Rectal smooth muscle tissue (tissue), 1 donor: ENCODE data around the gene E2F6.

Source experiments
- H3K27ac ChIP-seq: one replicate; pipeline ENCODE4 v1.7.0; 2013; ENCODE audit warnings: low read depth, low read length, inconsistent platforms
- H3K27me3 ChIP-seq: one replicate; pipeline ENCODE4 v1.7.0; 2013; ENCODE audit warnings: low read length; ENCODE audit not compliant: control insufficient read depth, insufficient read depth
- H3K36me3 ChIP-seq: one replicate; pipeline ENCODE4 v1.7.0; 2013; ENCODE audit warnings: low read length; ENCODE audit not compliant: control insufficient read depth, insufficient read depth
- H3K4me1 ChIP-seq: one replicate; pipeline ENCODE4 v1.7.0; 2013; ENCODE audit warnings: low read length; ENCODE audit not compliant: control insufficient read depth, insufficient read depth
- H3K4me3 ChIP-seq: one replicate; pipeline ENCODE4 v1.7.0; 2013; ENCODE audit warnings: low read length
- H3K9ac ChIP-seq: one replicate; pipeline ENCODE4 v1.7.0; 2013; ENCODE audit warnings: low read length

The E2F6 gene

GRCh38 chr2:11435036-11435435 lies 30.9 kb downstream of the E2F6 start:
- no peaks in the 10 kb centered on the region for H3K4me1 ChIP-seq
- no peaks in the 10 kb centered on the region for H3K36me3 ChIP-seq
- no peak overlapping the region for H3K27ac ChIP-seq
- no peaks in the 10 kb centered on the region for H3K27me3 ChIP-seq
- no peak overlapping the region for H3K4me3 ChIP-seq
- no peak overlapping the region for H3K9ac ChIP-seq

GRCh38 chr2:11434443-11434842 lies 31.5 kb downstream of the E2F6 start:
- Histone ChIP-seq H3K9ac (no peak overlapping the region), H3K27me3 (no peaks in the 10 kb centered on the region), H3K4me3 (no peak overlapping the region), H3K36me3 (no peaks in the 10 kb centered on the region), H3K4me1 (no peaks in the 10 kb centered on the region), H3K27ac (no peak overlapping the region)

- Histone ChIP-seq H3K4me3 (no peak overlapping the region), H3K36me3 (no peaks in the 10 kb centered on the region), H3K27ac (no peak overlapping the region), H3K9ac (no peak overlapping the region), H3K27me3 (no peaks in the 10 kb centered on the region), H3K4me1 (no peaks in the 10 kb centered on the region)
These were observed 32.1 kb downstream of the E2F6 start for GRCh38 chr2:11433822-11434221.

- Histone ChIP-seq H3K4me1 (no peaks in the 10 kb centered on the region), H3K4me3 (no peak overlapping the region), H3K9ac (no peak overlapping the region), H3K36me3 (no peaks in the 10 kb centered on the region), H3K27ac (no peak overlapping the region), H3K27me3 (no peaks in the 10 kb centered on the region)
These were observed 35.2 kb downstream of the E2F6 start for GRCh38 chr2:11430729-11431128.

- Histone ChIP-seq H3K4me3 (no peak overlapping the region), H3K4me1 (no peaks in the 10 kb centered on the region), H3K9ac (no peak overlapping the region), H3K27ac (no peak overlapping the region), H3K36me3 (no peaks in the 10 kb centered on the region), H3K27me3 (no peaks in the 10 kb centered on the region)
These were observed 38.7 kb downstream of the E2F6 start for GRCh38 chr2:11427224-11427623.

GRCh38 chr2:11422901-11423435 lies 43.0 kb downstream of the E2F6 start:
- no peak overlapping the region for H3K4me3 ChIP-seq
- H3K36me3 ChIP-seq = no peaks in the 10 kb centered on the region
- H3K27me3 ChIP-seq = no peaks in the 10 kb centered on the region
- H3K4me1 ChIP-seq = no peaks in the 10 kb centered on the region
- no peak overlapping the region for H3K9ac ChIP-seq
- no peak overlapping the region for H3K27ac ChIP-seq

GRCh38 chr2:11422491-11422865 lies 43.5 kb downstream of the E2F6 start:
- no peak overlapping the region for H3K4me3 ChIP-seq
- no peaks in the 10 kb centered on the region for H3K27me3 ChIP-seq
- no peak overlapping the region for H3K27ac ChIP-seq
- H3K9ac ChIP-seq = no peak overlapping the region
- no peaks in the 10 kb centered on the region for H3K4me1 ChIP-seq
- H3K36me3 ChIP-seq = no peaks in the 10 kb centered on the region

GRCh38 chr2:11421863-11422490 lies 44.0 kb downstream of the E2F6 start:
- Histone ChIP-seq H3K36me3 (no peaks in the 10 kb centered on the region), H3K27me3 (no peaks in the 10 kb centered on the region), H3K27ac (no peak overlapping the region), H3K4me1 (no peaks in the 10 kb centered on the region), H3K9ac (no peak overlapping the region), H3K4me3 (no peak overlapping the region)

GRCh38 chr2:11420671-11421070 lies 45.3 kb downstream of the E2F6 start:
- Histone ChIP-seq H3K36me3 (no peaks in the 10 kb centered on the region), H3K4me1 (no peaks in the 10 kb centered on the region), H3K9ac (no peak overlapping the region), H3K27ac (no peak overlapping the region), H3K27me3 (no peaks in the 10 kb centered on the region), H3K4me3 (no peak overlapping the region)

- Histone ChIP-seq H3K27ac (no peak overlapping the region), H3K4me1 (no peaks in the 10 kb centered on the region), H3K36me3 (no peaks in the 10 kb centered on the region), H3K9ac (no peak overlapping the region), H3K27me3 (no peaks in the 10 kb centered on the region), H3K4me3 (no peak overlapping the region)
These were observed 45.8 kb downstream of the E2F6 start for GRCh38 chr2:11420190-11420589.

- H3K4me3 ChIP-seq = no peak overlapping the region
- no peaks in the 10 kb centered on the region for H3K4me1 ChIP-seq
- H3K27ac ChIP-seq = no peak overlapping the region
- H3K27me3 ChIP-seq = no peaks in the 10 kb centered on the region
- no peaks in the 10 kb centered on the region for H3K36me3 ChIP-seq
- H3K9ac ChIP-seq = no peak overlapping the region
These were observed 46.2 kb downstream of the E2F6 start for GRCh38 chr2:11419781-11420180.

- H3K27me3 ChIP-seq = no peaks in the 10 kb centered on the region
- no peaks in the 10 kb centered on the region for H3K36me3 ChIP-seq
- H3K27ac ChIP-seq = no peak overlapping the region
- H3K9ac ChIP-seq = no peak overlapping the region
- H3K4me3 ChIP-seq = no peak overlapping the region
- no peaks in the 10 kb centered on the region for H3K4me1 ChIP-seq
These were observed 47.9 kb downstream of the E2F6 start for GRCh38 chr2:11417946-11418585.

GRCh38 chr2:11416931-11417330 lies 49.0 kb downstream of the E2F6 start:
- Histone ChIP-seq H3K27me3 (no peaks in the 10 kb centered on the region), H3K4me1 (no peaks in the 10 kb centered on the region), H3K36me3 (no peaks in the 10 kb centered on the region), H3K27ac (no peak overlapping the region), H3K9ac (no peak overlapping the region), H3K4me3 (no peak overlapping the region)
